ENCODE data around the gene MAP2K7.

- TF ChIP-seq, protein P1, sequence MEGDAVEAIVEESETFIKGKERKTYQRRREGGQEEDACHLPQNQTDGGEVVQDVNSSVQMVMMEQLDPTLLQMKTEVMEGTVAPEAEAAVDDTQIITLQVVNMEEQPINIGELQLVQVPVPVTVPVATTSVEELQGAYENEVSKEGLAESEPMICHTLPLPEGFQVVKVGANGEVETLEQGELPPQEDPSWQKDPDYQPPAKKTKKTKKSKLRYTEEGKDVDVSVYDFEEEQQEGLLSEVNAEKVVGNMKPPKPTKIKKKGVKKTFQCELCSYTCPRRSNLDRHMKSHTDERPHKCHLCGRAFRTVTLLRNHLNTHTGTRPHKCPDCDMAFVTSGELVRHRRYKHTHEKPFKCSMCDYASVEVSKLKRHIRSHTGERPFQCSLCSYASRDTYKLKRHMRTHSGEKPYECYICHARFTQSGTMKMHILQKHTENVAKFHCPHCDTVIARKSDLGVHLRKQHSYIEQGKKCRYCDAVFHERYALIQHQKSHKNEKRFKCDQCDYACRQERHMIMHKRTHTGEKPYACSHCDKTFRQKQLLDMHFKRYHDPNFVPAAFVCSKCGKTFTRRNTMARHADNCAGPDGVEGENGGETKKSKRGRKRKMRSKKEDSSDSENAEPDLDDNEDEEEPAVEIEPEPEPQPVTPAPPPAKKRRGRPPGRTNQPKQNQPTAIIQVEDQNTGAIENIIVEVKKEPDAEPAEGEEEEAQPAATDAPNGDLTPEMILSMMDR (conservative IDR thresholded peaks at IDR 0.05): no peak
- no peak for TF ChIP-seq ZFX (IDR thresholded peaks at IDR 0.05)
Measured at GRCh38 chr19:7866399-7867091, 37.1 kb upstream of the MAP2K7 start.
